Inflammatory macrophage treated with lipopolysaccharide for 4 hours (primary cell): ENCODE measurements around the gene BAIAP2.

Experiments
- DNase-seq: peaks from one replicate; pipeline ENCODE4 v3.0.0-alpha.2; 2020

The BAIAP2 gene

DNA sequence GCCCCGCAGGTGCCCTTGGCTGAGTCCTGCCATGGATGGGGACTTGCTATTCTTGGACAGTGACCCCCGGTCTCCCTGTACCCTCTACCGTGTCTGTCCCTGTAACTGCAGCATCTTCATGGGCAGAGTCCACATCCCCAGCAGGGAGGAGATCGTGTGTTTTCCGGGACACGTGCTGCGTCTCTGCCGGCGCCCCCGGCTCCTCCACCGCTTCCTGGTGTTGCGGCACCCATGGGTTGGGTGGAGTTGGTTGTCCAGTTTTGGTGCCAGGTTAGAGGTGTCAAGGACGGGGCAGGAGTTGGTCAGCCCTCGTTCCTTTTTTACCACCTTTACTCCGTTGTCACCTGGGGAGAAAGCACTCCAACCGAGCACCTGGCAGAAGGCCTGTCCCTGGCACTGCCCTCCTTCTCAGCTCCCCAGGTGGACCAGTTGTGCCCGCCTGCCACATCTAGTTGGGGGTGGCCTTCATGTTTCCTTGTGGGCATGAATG, 20.0 kb downstream of the BAIAP2 start:
- DNase-seq = no peak

DNA sequence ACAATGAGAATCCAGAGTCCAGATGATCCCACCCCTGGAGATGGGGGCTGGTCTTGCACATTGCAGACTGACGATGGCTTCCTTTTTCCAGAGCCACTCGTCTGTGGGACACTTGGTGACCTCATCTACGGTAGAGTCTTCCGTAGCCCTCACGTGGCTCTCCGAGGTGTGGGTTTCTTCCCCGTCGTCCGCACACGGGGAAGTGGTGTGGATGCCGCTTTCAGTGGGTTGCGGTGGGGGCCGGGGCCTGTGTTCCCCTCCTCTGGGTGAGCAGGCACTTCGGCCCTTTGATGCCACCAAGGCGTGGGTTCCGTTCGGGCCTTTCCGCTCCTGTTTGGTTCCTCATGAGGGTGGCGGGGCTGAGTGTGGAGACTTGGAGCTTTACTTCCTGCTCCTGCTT, 21.4 kb downstream of the BAIAP2 start:
- peak; percentile 69 for DNase-seq

GRCh38 chr17:81057079-81057730, 22.3 kb downstream of the BAIAP2 start:
- peak; percentile 65 for DNase-seq

GRCh38 chr17:81057777-81058176, 22.8 kb downstream of the BAIAP2 start:
- no peak for DNase-seq

GRCh38 chr17:81058263-81058871, 23.4 kb downstream of the BAIAP2 start:
- no peak for DNase-seq

GRCh38 chr17:81059026-81059425, 24.1 kb downstream of the BAIAP2 start:
- no peak for DNase-seq

GRCh38 chr17:81060416-81060815, 25.5 kb downstream of the BAIAP2 start:
- DNase-seq = no peak

- no peak for DNase-seq
These were observed 26.2 kb downstream of the BAIAP2 start for GRCh38 chr17:81061027-81061735.

- no peak for DNase-seq
These were observed 27.2 kb downstream of the BAIAP2 start for GRCh38 chr17:81062014-81062780.

DNA sequence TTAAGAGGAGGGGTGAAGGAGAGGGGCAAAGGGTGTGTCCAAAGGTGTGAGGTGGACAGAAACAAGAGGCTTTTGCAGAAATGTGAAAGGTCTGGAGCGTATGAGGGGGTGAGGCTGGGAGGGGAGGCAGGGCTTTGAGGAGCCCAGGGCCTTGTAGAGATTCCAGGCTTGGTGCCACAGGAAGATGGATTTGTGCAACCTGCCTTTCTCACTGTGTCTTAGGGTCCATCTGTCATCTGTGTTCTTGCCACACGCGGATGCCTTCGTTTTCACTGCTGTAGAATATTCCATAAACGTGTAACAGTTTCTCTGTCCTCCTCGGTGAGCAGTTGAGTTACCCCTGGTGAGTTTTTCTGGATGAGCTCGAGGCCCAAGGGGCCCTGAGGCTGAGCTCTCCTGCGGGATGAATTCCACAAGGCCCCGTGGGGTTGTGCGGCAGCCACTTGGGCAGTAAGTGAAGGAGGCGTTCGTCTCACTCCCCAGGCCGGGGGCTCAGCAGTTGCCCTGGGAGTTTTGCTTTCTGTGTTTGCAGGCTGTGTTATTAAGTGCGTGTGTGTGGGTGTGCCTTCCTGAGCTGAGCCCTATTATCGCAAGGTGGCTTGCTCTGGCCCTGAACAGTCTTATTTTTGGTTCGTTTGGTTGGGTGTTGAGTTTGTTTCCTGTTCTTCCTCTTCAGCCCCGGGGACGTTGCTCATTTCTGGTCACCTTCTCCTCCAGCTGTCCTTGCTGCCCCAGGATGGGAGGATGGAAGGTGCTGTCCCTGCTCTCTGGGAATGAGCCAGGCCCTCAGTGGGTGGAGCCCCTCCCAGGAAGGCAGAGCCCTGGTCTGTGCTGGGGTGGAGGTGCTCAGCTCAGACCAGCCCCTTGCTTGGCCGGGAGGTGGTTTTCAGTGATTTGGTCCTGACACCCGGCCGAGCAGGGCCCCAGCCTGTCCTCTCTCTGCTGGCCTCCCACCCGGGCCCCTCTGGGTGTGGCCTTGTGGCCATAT, 28.4 kb downstream of the BAIAP2 start:
- DNase-seq = peak; percentile 15

GRCh38 chr17:81064678-81065475, 29.9 kb downstream of the BAIAP2 start:
- no peak for DNase-seq

DNA sequence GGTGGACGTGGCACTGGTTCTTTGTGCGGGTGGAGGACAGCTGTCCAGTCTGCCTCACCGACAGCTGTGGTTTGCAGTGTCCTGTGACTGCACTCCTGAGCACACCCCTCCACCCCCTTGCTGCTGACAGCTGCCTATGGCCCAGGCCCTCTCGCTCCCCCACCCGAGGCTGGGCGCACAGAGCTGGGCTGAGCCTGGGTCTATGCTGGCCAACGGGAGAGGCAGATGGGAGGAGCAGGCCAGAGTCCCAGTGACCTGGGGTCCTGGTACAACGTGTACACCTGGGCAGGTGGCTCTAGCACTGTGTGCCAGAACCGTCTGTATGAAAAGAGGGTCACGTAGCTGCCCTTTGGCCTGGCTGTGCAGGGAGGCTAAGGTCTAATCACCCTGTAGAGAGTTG, 30.5 kb downstream of the BAIAP2 start:
- DNase-seq = no peak

DNA sequence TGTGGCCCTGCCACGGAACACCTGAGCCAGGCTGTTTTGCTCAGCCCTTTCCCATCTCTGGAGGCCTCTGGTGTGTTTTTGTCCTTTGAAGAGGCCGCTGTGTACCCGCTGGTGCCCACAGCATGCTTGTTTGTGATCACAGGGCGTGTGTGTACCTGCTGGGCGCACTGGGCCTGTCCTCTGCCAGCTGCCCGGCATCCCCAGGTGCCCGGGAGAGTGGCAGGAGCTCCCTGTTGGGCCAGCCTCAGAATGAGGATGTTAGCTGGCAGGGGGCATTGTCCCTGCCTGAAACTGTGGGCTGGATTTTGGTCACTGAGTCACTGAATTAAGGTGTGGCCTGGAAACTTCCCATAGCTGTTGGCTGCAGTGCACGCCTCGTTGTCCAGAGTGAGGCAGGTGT, 31.1 kb downstream of the BAIAP2 start:
- no peak for DNase-seq

DNA sequence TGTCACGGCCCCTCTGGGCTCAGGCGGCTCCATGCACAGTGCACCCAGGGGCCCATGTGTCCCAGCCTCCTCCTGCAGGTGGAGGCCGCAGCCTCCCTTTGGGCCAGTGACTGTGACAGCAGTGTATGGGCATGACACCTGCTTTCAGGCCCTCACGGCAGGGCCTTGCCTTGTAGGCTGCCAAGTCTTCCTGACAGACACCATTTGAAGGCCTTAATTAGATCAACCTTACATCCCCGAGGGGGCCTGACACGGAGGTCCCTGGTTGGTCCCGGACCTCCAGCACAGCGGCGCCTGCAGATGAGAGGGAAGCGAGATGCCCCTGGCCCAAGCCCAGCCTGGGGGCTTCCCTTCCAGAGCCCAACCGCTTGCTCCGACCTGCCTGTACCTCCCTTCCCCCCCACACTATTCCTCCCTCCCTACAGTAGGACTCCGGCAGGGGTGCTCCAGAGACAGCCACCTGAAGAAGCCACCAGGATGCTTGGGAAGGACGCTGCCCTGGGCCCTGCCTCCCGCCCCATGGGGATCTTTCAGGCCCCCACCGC, 31.9 kb downstream of the BAIAP2 start:
- DNase-seq = no peak

DNA sequence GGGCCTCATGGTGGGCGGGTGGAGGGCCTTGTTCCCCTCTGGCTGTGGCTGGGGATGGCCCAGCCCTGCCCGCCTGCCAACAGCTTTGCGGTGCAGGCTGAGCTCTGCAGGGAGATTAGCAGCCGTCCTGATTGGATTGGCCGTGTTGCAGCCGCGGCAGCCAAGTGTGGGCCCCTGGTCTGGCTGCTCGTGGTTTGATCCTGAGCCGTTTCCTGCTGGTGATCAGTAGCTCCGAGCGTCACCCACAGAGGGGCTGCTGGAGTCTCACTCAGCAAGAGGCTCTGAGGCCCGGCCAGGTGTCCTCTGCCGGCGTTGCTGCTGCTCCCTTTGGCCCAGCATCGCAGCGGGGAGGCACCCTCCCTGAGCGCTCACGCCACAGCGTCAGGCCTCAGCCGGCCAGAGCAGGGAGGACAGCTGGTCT, 32.5 kb downstream of the BAIAP2 start:
- no peak for DNase-seq

DNA sequence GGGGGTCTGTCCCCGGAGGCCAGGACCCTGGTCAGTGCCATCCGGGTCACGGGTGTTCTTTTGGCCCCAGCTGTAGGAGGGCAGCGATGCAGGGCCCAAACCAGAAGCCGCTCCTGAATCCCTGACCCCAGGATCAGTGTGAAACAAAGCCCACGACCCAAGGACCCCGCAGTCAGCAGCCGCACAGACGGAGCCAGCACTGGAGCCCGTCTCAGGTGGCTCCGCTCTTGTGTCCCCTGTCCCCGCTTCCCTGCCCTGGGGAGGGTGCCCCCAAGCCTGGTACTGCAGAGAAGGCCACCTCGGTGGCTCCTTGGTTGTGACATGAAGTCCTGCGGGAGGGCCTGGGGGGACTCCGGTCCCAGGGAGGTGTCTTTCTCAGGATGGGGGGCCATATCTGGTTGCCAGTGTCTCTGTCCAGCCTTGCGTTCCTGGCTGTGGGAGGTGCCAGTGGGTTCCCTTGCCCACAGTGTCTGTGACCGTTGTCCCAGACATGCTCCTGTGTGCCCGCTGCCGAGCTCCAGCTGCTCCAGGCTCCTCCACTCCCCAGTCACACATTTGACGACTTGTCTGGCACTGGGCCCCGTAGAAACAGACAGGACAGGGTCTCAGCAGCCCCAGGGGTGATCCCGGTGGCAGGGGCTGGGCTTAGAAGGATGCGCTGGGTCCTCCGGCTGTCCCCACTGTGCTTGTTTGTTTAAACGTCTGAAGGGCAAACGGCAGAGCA, 33.6 kb downstream of the BAIAP2 start:
- no peak for DNase-seq

- no peak for DNase-seq
These were observed 34.2 kb downstream of the BAIAP2 start for GRCh38 chr17:81069135-81069645.

- no peak for DNase-seq
These were observed 35.7 kb downstream of the BAIAP2 start for GRCh38 chr17:81070541-81071246.
